HEK293 (cell line): ENCODE measurements around the gene SYNGR3.

ENCODE experiments used
- FEZF1 ChIP-seq: fragments of 450-650 bp; formaldehyde crosslinking; IDR thresholded peaks from 2 replicates; pipeline ENCODE4 v1.5.1; 2016; ENCODE audit warnings: missing biosample characterization, missing genetic modification characterization
- KLF16 ChIP-seq: fragments of 450-650 bp; formaldehyde crosslinking; IDR thresholded peaks from 2 replicates; pipeline ENCODE4 v1.5.1; 2017; ENCODE audit warnings: missing biosample characterization, missing genetic modification characterization
- PBX3 ChIP-seq: sonication (generic); formaldehyde crosslinking; IDR thresholded peaks from 2 replicates; pipeline ENCODE4 v1.8.1; 2022; ENCODE audit warnings: mild to moderate bottlenecking, moderate library complexity, missing genetic modification reagents
- ZNF184 ChIP-seq: fragments of 450-650 bp; IDR thresholded peaks from 2 replicates; pipeline ENCODE4 v1.5.1; 2018; ENCODE audit warnings: missing biosample characterization, mild to moderate bottlenecking, missing genetic modification characterization
- ZNF211 ChIP-seq: fragments of 450-650 bp; formaldehyde crosslinking; IDR thresholded peaks from 2 replicates; pipeline ENCODE4 v1.5.1; 2016; ENCODE audit warnings: low read depth, missing biosample characterization, missing genetic modification characterization
- ZNF423 ChIP-seq: fragments of 450-650 bp; formaldehyde crosslinking; IDR thresholded peaks from 2 replicates; pipeline ENCODE4 v1.5.1; 2016; ENCODE audit warnings: missing biosample characterization, missing genetic modification characterization
- ZNF843 ChIP-seq: fragments of 450-650 bp; formaldehyde crosslinking; IDR thresholded peaks from 2 replicates; pipeline ENCODE4 v1.5.1; 2016; ENCODE audit warnings: missing biosample characterization, missing genetic modification characterization
- TF ChIP-seq, protein P1 (sequence below): fragments of 450-650 bp; formaldehyde crosslinking; IDR thresholded peaks from 2 replicates; pipeline ENCODE4 v1.5.1; 2016; ENCODE audit warnings: missing biosample characterization, missing genetic modification characterization

- TF ChIP-seq ZNF423 (tag by site-specific recombination) (no peak), ZNF843 (tag by site-specific recombination) (no peak), FEZF1 (no peak), KLF16 (no peak), ZNF211 (tag by site-specific recombination) (no peak), ZNF184 (tag by site-specific recombination) (no peak), PBX3 (CRISPR knock-in tag) (no peak)
- TF ChIP-seq, protein P1, sequence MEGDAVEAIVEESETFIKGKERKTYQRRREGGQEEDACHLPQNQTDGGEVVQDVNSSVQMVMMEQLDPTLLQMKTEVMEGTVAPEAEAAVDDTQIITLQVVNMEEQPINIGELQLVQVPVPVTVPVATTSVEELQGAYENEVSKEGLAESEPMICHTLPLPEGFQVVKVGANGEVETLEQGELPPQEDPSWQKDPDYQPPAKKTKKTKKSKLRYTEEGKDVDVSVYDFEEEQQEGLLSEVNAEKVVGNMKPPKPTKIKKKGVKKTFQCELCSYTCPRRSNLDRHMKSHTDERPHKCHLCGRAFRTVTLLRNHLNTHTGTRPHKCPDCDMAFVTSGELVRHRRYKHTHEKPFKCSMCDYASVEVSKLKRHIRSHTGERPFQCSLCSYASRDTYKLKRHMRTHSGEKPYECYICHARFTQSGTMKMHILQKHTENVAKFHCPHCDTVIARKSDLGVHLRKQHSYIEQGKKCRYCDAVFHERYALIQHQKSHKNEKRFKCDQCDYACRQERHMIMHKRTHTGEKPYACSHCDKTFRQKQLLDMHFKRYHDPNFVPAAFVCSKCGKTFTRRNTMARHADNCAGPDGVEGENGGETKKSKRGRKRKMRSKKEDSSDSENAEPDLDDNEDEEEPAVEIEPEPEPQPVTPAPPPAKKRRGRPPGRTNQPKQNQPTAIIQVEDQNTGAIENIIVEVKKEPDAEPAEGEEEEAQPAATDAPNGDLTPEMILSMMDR = no peak
These were observed 47.3 kb downstream of the SYNGR3 start for GRCh38 chr16:2037115-2037514.
